ENCODE measurements around the gene MIPOL1.

DNA sequence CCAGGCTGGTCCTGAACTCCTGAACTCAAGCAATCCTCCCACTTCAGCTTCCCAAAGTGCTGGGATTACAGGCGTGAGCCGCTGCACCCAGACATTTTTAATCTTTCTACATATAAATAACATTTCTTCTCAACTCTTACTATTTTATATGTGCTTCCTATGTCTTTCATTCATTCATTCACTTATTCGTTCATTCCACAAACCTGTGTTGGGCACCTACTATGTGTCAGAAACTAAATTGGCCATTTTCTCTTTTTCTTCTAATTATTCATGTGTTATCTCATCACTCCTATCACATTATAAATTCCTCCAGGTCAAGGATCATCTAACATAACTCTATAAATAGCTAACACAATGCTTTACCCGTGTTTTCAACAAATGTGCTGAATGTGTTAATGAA, 373.7 kb downstream of the MIPOL1 start:
- TF ChIP-seq, protein P1, sequence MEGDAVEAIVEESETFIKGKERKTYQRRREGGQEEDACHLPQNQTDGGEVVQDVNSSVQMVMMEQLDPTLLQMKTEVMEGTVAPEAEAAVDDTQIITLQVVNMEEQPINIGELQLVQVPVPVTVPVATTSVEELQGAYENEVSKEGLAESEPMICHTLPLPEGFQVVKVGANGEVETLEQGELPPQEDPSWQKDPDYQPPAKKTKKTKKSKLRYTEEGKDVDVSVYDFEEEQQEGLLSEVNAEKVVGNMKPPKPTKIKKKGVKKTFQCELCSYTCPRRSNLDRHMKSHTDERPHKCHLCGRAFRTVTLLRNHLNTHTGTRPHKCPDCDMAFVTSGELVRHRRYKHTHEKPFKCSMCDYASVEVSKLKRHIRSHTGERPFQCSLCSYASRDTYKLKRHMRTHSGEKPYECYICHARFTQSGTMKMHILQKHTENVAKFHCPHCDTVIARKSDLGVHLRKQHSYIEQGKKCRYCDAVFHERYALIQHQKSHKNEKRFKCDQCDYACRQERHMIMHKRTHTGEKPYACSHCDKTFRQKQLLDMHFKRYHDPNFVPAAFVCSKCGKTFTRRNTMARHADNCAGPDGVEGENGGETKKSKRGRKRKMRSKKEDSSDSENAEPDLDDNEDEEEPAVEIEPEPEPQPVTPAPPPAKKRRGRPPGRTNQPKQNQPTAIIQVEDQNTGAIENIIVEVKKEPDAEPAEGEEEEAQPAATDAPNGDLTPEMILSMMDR (conservative IDR thresholded peaks at IDR 0.05), result no peak
- no peak for TF ChIP-seq EZH2 (IDR thresholded peaks at IDR 0.05; ENCODE audit: low read depth)
